Limb (tissue), 2 donors: ENCODE results near the gene CTTNBP2.
A peak's percentile ranks its signal among the peaks of the same experiment; 100 is the strongest.

ENCODE experiments used
- DNase-seq, 2 donors: peaks; one replicate each; pipeline ENCODE4 v3.0.0-alpha.2; 2016; ENCODE audit errors: extremely low spot score in 2 of 2

CTTNBP2 gene

GRCh38 chr7:117872561-117873309, 506 bp downstream of the CTTNBP2 start:
- DNase-seq, result peak in 1 of 2 donors; percentile 66

GRCh38 chr7:117871778-117872538, 1.3 kb downstream of the CTTNBP2 start:
- DNase-seq, result peak; percentile 47 to 68

GRCh38 chr7:117871401-117871777, 1.9 kb downstream of the CTTNBP2 start:
- DNase-seq, result no peak

- no peak for DNase-seq
Measured at GRCh38 chr7:117870448-117871130, 2.7 kb downstream of the CTTNBP2 start.

- DNase-seq, result no peak
Measured at GRCh38 chr7:117869374-117869773, 3.9 kb downstream of the CTTNBP2 start.

GRCh38 chr7:117863618-117864017, 9.6 kb downstream of the CTTNBP2 start:
- DNase-seq, result no peak

GRCh38 chr7:117862378-117862777, 10.9 kb downstream of the CTTNBP2 start:
- no peak for DNase-seq

- no peak for DNase-seq
Measured at GRCh38 chr7:117859246-117859812, 13.9 kb downstream of the CTTNBP2 start.

- no peak for DNase-seq
Measured at GRCh38 chr7:117858712-117859111, 14.5 kb downstream of the CTTNBP2 start.

GRCh38 chr7:117857718-117858117, 15.5 kb downstream of the CTTNBP2 start:
- no peak for DNase-seq

GRCh38 chr7:117856196-117856595, 17.0 kb downstream of the CTTNBP2 start:
- no peak for DNase-seq

GRCh38 chr7:117854186-117854585, 19.1 kb downstream of the CTTNBP2 start:
- DNase-seq, result no peak

- no peak for DNase-seq
Measured at GRCh38 chr7:117848941-117849340, 24.3 kb downstream of the CTTNBP2 start.

- DNase-seq, result no peak
Measured at GRCh38 chr7:117844678-117845077, 28.6 kb downstream of the CTTNBP2 start.

GRCh38 chr7:117841611-117842010, 31.6 kb downstream of the CTTNBP2 start:
- DNase-seq, result no peak

- DNase-seq, result no peak
Measured at GRCh38 chr7:117841011-117841410, 32.2 kb downstream of the CTTNBP2 start.

GRCh38 chr7:117839507-117839906, 33.7 kb downstream of the CTTNBP2 start:
- DNase-seq, result no peak

GRCh38 chr7:117837841-117838240, 35.4 kb downstream of the CTTNBP2 start:
- DNase-seq, result no peak

- DNase-seq, result no peak
Measured at GRCh38 chr7:117835016-117835664, 38.1 kb downstream of the CTTNBP2 start.

GRCh38 chr7:117830422-117830954, 42.8 kb downstream of the CTTNBP2 start:
- no peak for DNase-seq

GRCh38 chr7:117829450-117830117, 43.7 kb downstream of the CTTNBP2 start:
- no peak for DNase-seq
